ENCODE measurements around the gene MBOAT1. TPM values are rescaled to one million over a fixed set of nuclear protein-coding genes. Genes with fewer than 3 reads are reported as not detected.

Gene MBOAT1
- total RNA-seq, 1 donor from 2014 or later = 6.6 TPM

GRCh38 chr6:20126789-20127653 lies 85.2 kb downstream of the MBOAT1 start:
- peak; percentile 94 for TF ChIP-seq CTCF (IDR thresholded peaks at IDR 0.05)
- Mint-ChIP-seq H3K36me3 (ENCODE audit: unreplicated experiment) (peaks cover 9% of the 10 kb centered on the region), H3K4me1 (ENCODE audit: unreplicated experiment) (peaks cover 8% of the 10 kb centered on the region), H3K9me3 (ENCODE audit: unreplicated experiment) (no peaks in the 10 kb centered on the region), H3K27ac (ENCODE audit: unreplicated experiment) (no peak overlapping the region), H3K27me3 (ENCODE audit: unreplicated experiment) (no peaks in the 10 kb centered on the region), H3K4me3 (ENCODE audit: unreplicated experiment) (no peak overlapping the region)
- DNase-seq (ENCODE audit: extremely low spot score, unreplicated experiment) = no peak

GRCh38 chr6:20126102-20126752 lies 86.0 kb downstream of the MBOAT1 start:
- peaks cover 9% of the 10 kb centered on the region for H3K36me3 Mint-ChIP-seq (ENCODE audit: unreplicated experiment)
- H3K9me3 Mint-ChIP-seq (ENCODE audit: unreplicated experiment) = no peaks in the 10 kb centered on the region
- DNase-seq (ENCODE audit: extremely low spot score, unreplicated experiment) = no peak
- no peaks in the 10 kb centered on the region for H3K27me3 Mint-ChIP-seq (ENCODE audit: unreplicated experiment)
- H3K4me3 Mint-ChIP-seq (ENCODE audit: unreplicated experiment) = no peak overlapping the region
- peaks cover 8% of the 10 kb centered on the region for H3K4me1 Mint-ChIP-seq (ENCODE audit: unreplicated experiment)
- TF ChIP-seq CTCF (IDR thresholded peaks at IDR 0.05) = no peak
- H3K27ac Mint-ChIP-seq (ENCODE audit: unreplicated experiment) = no peak overlapping the region

- H3K27me3 Mint-ChIP-seq (ENCODE audit: unreplicated experiment) = no peaks in the 10 kb centered on the region
- no peak overlapping the region for H3K4me3 Mint-ChIP-seq (ENCODE audit: unreplicated experiment)
- H3K36me3 Mint-ChIP-seq (ENCODE audit: unreplicated experiment) = peaks cover 9% of the 10 kb centered on the region
- TF ChIP-seq CTCF (IDR thresholded peaks at IDR 0.05) = no peak
- H3K27ac Mint-ChIP-seq (ENCODE audit: unreplicated experiment) = no peak overlapping the region
- no peaks in the 10 kb centered on the region for H3K9me3 Mint-ChIP-seq (ENCODE audit: unreplicated experiment)
- no peak for DNase-seq (ENCODE audit: extremely low spot score, unreplicated experiment)
- peaks cover 6% of the 10 kb centered on the region for H3K4me1 Mint-ChIP-seq (ENCODE audit: unreplicated experiment)
Measured at GRCh38 chr6:20124545-20124944, 87.7 kb downstream of the MBOAT1 start.

- Mint-ChIP-seq H3K4me1 (ENCODE audit: unreplicated experiment) (peaks cover 16% of the 10 kb centered on the region), H3K27ac (ENCODE audit: unreplicated experiment) (no peak overlapping the region), H3K9me3 (ENCODE audit: unreplicated experiment) (no peaks in the 10 kb centered on the region), H3K27me3 (ENCODE audit: unreplicated experiment) (no peaks in the 10 kb centered on the region), H3K4me3 (ENCODE audit: unreplicated experiment) (no peak overlapping the region), H3K36me3 (ENCODE audit: unreplicated experiment) (peaks cover 16% of the 10 kb centered on the region)
- TF ChIP-seq CTCF (IDR thresholded peaks at IDR 0.05) = no peak
- no peak for DNase-seq (ENCODE audit: extremely low spot score, unreplicated experiment)
Measured at GRCh38 chr6:20119485-20119884, 92.8 kb downstream of the MBOAT1 start.

GRCh38 chr6:20118892-20119291 lies 93.4 kb downstream of the MBOAT1 start:
- no peak for DNase-seq (ENCODE audit: extremely low spot score, unreplicated experiment)
- Mint-ChIP-seq H3K27me3 (ENCODE audit: unreplicated experiment) (no peaks in the 10 kb centered on the region), H3K36me3 (ENCODE audit: unreplicated experiment) (peaks cover 13% of the 10 kb centered on the region), H3K4me3 (ENCODE audit: unreplicated experiment) (no peak overlapping the region), H3K27ac (ENCODE audit: unreplicated experiment) (no peak overlapping the region), H3K9me3 (ENCODE audit: unreplicated experiment) (no peaks in the 10 kb centered on the region), H3K4me1 (ENCODE audit: unreplicated experiment) (peaks cover 22% of the 10 kb centered on the region)
- no peak for TF ChIP-seq CTCF (IDR thresholded peaks at IDR 0.05)
